ENCODE measurements around the gene ENTPD6.
"Not testable (repeated sequence)": the region's sequence is repeated elsewhere in the genome, so short reads cannot be mapped to it uniquely, and the experiment has no call there.

ENTPD6 gene

DNA sequence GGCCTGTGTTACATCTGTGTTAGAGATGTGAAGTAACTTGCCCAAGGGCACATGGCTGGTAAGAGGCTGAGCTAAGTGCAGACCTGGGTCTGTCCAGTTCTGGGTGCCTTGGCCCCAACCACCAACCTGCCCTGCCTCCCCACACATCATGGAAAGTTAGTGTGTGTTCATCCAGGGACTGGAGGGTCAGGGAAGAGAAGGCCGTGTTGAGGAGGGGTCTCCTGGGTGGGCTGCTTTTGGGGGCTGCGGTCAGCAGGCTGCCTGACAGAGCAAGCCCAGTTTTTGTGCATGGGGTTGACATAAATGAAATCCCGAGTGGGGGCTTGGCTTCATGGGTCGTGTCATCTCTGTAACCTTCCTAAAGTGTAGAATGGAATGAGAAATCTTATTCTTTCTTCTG is 63.3 kb downstream of the ENTPD6 start:
- TF ChIP-seq, protein P1, sequence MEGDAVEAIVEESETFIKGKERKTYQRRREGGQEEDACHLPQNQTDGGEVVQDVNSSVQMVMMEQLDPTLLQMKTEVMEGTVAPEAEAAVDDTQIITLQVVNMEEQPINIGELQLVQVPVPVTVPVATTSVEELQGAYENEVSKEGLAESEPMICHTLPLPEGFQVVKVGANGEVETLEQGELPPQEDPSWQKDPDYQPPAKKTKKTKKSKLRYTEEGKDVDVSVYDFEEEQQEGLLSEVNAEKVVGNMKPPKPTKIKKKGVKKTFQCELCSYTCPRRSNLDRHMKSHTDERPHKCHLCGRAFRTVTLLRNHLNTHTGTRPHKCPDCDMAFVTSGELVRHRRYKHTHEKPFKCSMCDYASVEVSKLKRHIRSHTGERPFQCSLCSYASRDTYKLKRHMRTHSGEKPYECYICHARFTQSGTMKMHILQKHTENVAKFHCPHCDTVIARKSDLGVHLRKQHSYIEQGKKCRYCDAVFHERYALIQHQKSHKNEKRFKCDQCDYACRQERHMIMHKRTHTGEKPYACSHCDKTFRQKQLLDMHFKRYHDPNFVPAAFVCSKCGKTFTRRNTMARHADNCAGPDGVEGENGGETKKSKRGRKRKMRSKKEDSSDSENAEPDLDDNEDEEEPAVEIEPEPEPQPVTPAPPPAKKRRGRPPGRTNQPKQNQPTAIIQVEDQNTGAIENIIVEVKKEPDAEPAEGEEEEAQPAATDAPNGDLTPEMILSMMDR (conservative IDR thresholded peaks at IDR 0.05): no peak
- no peak overlapping the region for H3K27ac ChIP-seq

DNA sequence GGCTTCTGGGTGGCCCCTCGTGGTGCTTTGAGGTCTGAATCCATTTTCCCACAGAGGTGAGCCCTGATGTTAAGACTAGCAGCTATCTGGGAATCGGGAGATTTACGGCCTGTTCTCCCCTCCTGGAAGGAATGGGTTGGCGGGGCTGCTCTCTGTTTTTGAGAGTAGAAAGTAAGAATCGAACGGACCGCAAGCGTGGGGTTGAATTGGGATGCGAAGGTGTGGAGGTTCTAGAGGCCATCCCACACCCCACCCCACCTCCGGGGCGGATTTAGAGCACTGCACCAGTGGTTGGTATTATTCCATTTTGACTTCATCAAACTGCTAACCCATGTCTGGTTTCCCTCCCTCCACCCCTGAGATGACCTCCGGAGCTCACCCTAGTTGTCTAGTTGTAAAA is 63.8 kb downstream of the ENTPD6 start:
- H3K27ac ChIP-seq: no peak overlapping the region
- TF ChIP-seq, protein P1 (conservative IDR thresholded peaks at IDR 0.05): no peak

DNA sequence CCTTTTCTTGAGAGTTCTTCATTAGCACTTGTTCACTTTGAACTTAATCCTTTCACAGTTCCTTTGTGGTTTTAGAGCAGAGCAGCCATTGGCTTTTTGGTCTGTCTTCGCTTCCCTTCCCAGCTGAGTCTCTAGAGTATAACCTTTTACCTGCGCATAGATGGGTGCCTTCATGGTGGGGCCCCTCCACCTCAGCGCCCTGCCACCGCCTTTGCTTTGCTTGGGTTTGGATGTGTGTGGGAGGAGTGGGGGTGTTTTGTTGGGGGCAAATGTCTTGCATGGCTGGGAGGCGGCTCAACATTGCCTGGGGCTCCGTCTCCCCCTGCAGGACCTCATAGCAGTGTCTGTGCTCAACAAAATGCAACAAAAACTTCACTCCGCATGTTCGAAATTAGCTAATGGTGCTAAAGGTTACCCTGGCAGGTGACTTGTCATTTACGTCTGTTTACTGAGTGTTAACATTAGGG is 64.3 kb downstream of the ENTPD6 start:
- TF ChIP-seq, protein P1 (conservative IDR thresholded peaks at IDR 0.05): no peak
- H3K27ac ChIP-seq: no peak overlapping the region

DNA sequence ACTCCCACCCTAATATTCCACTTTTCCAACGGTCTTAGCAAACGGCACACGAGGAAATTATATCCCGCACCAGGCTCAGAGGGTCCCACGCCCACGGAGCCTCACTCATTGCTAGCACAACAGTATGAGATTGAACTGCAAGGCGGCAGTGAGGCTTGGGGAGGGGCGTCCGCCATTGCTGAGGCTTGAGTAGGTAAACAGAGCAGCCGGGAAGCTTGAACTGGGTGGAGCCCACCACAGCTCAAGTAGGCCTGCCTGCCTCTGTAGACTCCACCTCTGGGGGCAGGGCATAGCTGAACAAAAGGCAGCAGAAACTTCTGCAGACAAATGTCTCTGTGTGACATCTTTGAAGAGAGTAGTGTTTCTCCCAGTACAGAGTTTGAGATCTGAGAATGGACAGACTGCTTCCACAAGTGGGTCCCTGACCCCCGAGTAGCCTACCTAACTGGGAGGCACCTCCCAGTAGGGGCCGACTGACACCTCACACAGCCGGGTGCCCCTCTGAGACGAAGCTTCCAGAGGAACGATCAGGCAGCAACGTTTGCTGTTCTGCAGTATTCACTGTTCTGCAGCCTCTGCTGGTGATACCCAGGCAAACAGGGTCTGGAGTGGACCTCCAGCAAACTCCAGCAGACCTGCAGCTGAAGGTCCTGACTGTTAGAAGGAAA is 65.4 kb downstream of the ENTPD6 start:
- H3K27ac ChIP-seq: not testable (repeated sequence)

DNA sequence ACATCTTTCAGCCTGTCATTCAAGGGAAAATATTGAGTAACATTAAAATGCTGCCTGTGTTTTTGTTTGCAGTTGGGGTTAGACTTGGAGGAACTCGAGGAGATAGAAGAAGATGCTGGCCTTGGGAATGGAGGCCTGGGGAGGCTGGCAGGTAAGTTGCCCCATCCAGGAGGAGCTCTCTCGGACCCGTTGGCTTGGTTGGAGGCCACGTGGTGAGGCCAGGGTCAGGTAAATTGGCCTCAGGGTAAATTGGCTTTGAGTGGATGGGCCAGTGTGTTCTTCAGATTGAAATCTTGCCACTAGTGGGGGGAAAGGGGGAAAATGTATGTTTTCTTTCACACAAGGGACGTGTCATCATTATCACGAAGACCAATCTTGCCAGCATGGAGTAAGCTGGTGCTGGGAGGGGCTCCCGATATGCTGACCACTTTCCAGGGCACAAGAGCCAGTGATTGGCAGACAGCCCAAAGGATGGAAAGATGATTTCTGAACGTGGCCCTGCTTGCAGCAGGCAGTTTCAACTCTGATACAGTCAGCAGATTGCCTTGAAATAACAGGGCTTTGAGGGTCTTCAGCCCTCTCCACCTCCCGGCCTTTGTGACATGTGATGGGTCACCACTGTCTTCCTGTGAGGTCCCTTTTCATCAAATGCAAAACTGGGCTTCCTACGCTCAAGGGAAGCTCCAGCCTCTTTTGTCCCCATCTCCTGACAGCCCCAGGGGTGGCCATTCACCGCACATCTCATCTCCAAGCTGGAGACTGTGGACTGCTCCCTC is 73.7 kb downstream of the ENTPD6 start:
- H3K27ac ChIP-seq: no peak overlapping the region
- TF ChIP-seq, protein P1 (conservative IDR thresholded peaks at IDR 0.05): no peak

DNA sequence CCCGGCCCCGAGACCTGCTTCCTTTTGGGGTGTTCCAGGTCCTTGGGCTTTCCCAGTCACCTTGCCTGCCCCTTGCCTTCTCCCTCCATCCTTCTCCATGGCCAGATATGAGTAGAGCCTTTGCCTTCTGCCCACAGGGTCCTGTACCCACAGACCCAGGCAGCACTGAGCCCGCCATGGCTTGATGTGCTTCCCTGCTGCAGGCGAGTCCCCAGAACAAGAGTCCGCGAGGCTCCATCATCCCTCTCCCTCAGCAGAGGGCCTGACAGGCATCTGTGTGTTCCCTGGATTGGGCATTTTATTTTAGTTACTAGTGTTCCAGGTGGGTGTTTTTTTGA is 74.3 kb downstream of the ENTPD6 start:
- H3K27ac ChIP-seq: no peak overlapping the region
- TF ChIP-seq, protein P1 (conservative IDR thresholded peaks at IDR 0.05): no peak

DNA sequence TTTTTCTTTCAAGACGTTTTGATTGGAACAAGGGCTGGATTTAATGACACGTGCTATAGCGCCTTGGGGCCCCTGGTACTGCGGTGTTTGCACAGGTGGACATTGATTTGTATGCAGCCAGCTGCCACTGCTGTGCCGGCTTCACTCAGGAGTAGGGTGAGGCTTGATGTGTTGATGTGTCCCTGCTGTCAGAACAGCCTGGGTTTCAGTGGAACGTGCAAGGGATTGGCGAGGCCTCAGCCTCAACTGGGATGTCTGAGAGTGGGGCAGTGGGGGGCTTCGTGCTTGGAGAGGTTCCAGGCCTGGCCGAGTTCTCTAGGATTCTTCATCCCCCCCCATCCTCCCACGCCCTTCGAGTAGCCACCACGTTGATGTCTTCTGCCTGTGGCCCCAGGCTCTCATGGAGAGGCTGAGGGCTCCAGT is 75.3 kb downstream of the ENTPD6 start:
- H3K27ac ChIP-seq: no peak overlapping the region
- TF ChIP-seq, protein P1 (conservative IDR thresholded peaks at IDR 0.05): no peak
